ENCODE data around the gene AFMID. TPM values are rescaled to one million over a fixed set of nuclear protein-coding genes. Genes with fewer than 3 reads are reported as not detected.
A peak's percentile ranks its signal among the peaks of the same experiment; 100 is the strongest.

The AFMID gene
- total and polyA plus RNA-seq, 2 of the 13 experiments (the other 11 are each of a cell fraction or from before 2014, with no cell fraction given) = 249 to 270 TPM

GRCh38 chr17:78242024-78242742, 55.0 kb downstream of the AFMID start (continued):
- TF ChIP-seq HNF1A (IDR thresholded peaks at IDR 0.05; ENCODE audit: low read depth) (no peak), HNF1A (CRISPR knock-in tag; IDR thresholded peaks at IDR 0.05; ENCODE audit: borderline replicate concordance) (no peak), NCOA5 (CRISPR knock-in tag; IDR thresholded peaks at IDR 0.05) (no peak), ZNF232 (CRISPR knock-in tag; IDR thresholded peaks at IDR 0.05; ENCODE audit: borderline replicate concordance) (0 out of 2 replicates have a peak, but pooled peaks have one; percentile 48), SIN3B (IDR thresholded peaks at IDR 0.05; ENCODE audit: low read length) (no peak), ZNF33B (CRISPR knock-in tag; IDR thresholded peaks at IDR 0.05) (no peak), ZNF576 (CRISPR knock-in tag; IDR thresholded peaks at IDR 0.05) (no peak), DRAP1 (CRISPR knock-in tag; IDR thresholded peaks at IDR 0.05) (no peak), SUZ12 (IDR thresholded peaks at IDR 0.05; ENCODE audit: low read depth, low read length) (no peak), SALL2 (CRISPR knock-in tag; IDR thresholded peaks at IDR 0.05) (no peak), FOXM1 (CRISPR knock-in tag; IDR thresholded peaks at IDR 0.05) (no peak), HNRNPH1 (optimal IDR thresholded peaks at IDR 0.05; ENCODE audit: low read depth, low read length) (no peak), MYC (CRISPR knock-in tag; IDR thresholded peaks at IDR 0.05; ENCODE audit: borderline replicate concordance) (no peak), KDM3A (CRISPR knock-in tag; IDR thresholded peaks at IDR 0.05; ENCODE audit: low read depth) (peak; percentile 51; the same call in 1 of the 2 replicates), DMAP1 (CRISPR knock-in tag; IDR thresholded peaks at IDR 0.05) (no peak), TRIM24 (CRISPR knock-in tag; IDR thresholded peaks at IDR 0.05) (0 out of 2 replicates have a peak, but pooled peaks have one; percentile 13), CEBPZ (IDR thresholded peaks at IDR 0.05; ENCODE audit: low read length) (no peak), ZNF607 (CRISPR knock-in tag; IDR thresholded peaks at IDR 0.05; ENCODE audit: borderline replicate concordance) (peak; percentile 83; the same call in 1 of the 2 replicates), ZNF768 (CRISPR knock-in tag; IDR thresholded peaks at IDR 0.05) (no peak), KLF9 (CRISPR knock-in tag; IDR thresholded peaks at IDR 0.05; ENCODE audit: low read depth) (no peak), ZNF672 (CRISPR knock-in tag; IDR thresholded peaks at IDR 0.05) (no peak)

Data from HepG2 (cell line).